Erythroblast (primary cell): Measurements from ENCODE around the gene PIEZO2.

Source experiments
- GATA1 ChIP-seq: IDR thresholded peaks from 2 replicates; pipeline ENCODE4 v1.6.1; 2011; ENCODE audit warnings: low read depth, mild to moderate bottlenecking, control low read depth, low read length, moderate library complexity
- POLR2A ChIP-seq: IDR thresholded peaks from 2 replicates; pipeline ENCODE4 v1.6.1; 2011; ENCODE audit warnings: mild to moderate bottlenecking, low read length

GRCh38 chr18:10680271-10680596 lies 469.1 kb downstream of the PIEZO2 start:
- no peak for TF ChIP-seq POLR2A
- TF ChIP-seq GATA1 = no peak
